ENCODE results near the gene GFOD2.
"Not testable (repeated sequence)": the region's sequence is repeated elsewhere in the genome, so short reads cannot be mapped to it uniquely, and the experiment has no call there.

Gene GFOD2

GRCh38 chr16:67703626-67704025 lies 15.5 kb downstream of the GFOD2 start:
- no peaks in the 10 kb centered on the region for H3K9me3 Mint-ChIP-seq
- H3K36me3 Mint-ChIP-seq (ENCODE audit: low read depth): peaks cover 3% of the 10 kb centered on the region
- no peaks in the 10 kb centered on the region for H3K27me3 Mint-ChIP-seq (ENCODE audit: low read depth)
- peaks cover 13% of the 10 kb centered on the region for H3K4me1 Mint-ChIP-seq (ENCODE audit: low read depth)
- peak overlapping the region; percentile 82 for H3K27ac Mint-ChIP-seq
- peak overlapping the region; percentile 6 for H3K4me3 Mint-ChIP-seq

GRCh38 chr16:67702130-67702529 lies 17.0 kb downstream of the GFOD2 start:
- no peaks in the 10 kb centered on the region for H3K9me3 Mint-ChIP-seq
- H3K27me3 Mint-ChIP-seq (ENCODE audit: low read depth): no peaks in the 10 kb centered on the region
- H3K4me1 Mint-ChIP-seq (ENCODE audit: low read depth): peaks cover 13% of the 10 kb centered on the region
- H3K36me3 Mint-ChIP-seq (ENCODE audit: low read depth): peaks cover 11% of the 10 kb centered on the region
- no peak overlapping the region for H3K4me3 Mint-ChIP-seq
- no peak overlapping the region for H3K27ac Mint-ChIP-seq

GRCh38 chr16:67701420-67701819 lies 17.7 kb downstream of the GFOD2 start:
- H3K4me1 Mint-ChIP-seq (ENCODE audit: low read depth): peaks cover 16% of the 10 kb centered on the region

GRCh38 chr16:67699265-67699664 lies 19.9 kb downstream of the GFOD2 start:
- Mint-ChIP-seq H3K27ac (no peak overlapping the region), H3K4me3 (no peak overlapping the region), H3K27me3 (ENCODE audit: low read depth) (no peaks in the 10 kb centered on the region), H3K4me1 (ENCODE audit: low read depth) (peaks cover 16% of the 10 kb centered on the region), H3K36me3 (ENCODE audit: low read depth) (peaks cover 9% of the 10 kb centered on the region), H3K9me3 (no peaks in the 10 kb centered on the region)

More at GRCh38 chr16:67701420-67701819, 17.7 kb downstream of the GFOD2 start:
- Mint-ChIP-seq H3K27ac (no peak overlapping the region), H3K36me3 (ENCODE audit: low read depth) (peaks cover 11% of the 10 kb centered on the region), H3K4me3 (no peak overlapping the region), H3K27me3 (ENCODE audit: low read depth) (no peaks in the 10 kb centered on the region), H3K9me3 (no peaks in the 10 kb centered on the region)

GRCh38 chr16:67697422-67698185 lies 21.5 kb downstream of the GFOD2 start:
- Mint-ChIP-seq H3K27me3 (ENCODE audit: low read depth) (no peaks in the 10 kb centered on the region), H3K4me1 (ENCODE audit: low read depth) (peaks cover 3% of the 10 kb centered on the region), H3K4me3 (no peak overlapping the region), H3K27ac (no peak overlapping the region), H3K9me3 (no peaks in the 10 kb centered on the region), H3K36me3 (ENCODE audit: low read depth) (peaks cover 9% of the 10 kb centered on the region)

GRCh38 chr16:67694611-67695010 lies 24.5 kb downstream of the GFOD2 start:
- Mint-ChIP-seq H3K4me3 (no peak overlapping the region), H3K9me3 (no peaks in the 10 kb centered on the region), H3K27ac (no peak overlapping the region)

GRCh38 chr16:67693517-67694285 lies 25.4 kb downstream of the GFOD2 start:
- H3K9me3 Mint-ChIP-seq; H3K27me3 Mint-ChIP-seq (ENCODE audit: low read depth); H3K4me1 Mint-ChIP-seq (ENCODE audit: low read depth); H3K4me3 Mint-ChIP-seq; H3K36me3 Mint-ChIP-seq (ENCODE audit: low read depth); H3K27ac Mint-ChIP-seq: not testable (repeated sequence)

More at GRCh38 chr16:67694611-67695010, 24.5 kb downstream of the GFOD2 start:
- Mint-ChIP-seq H3K36me3 (ENCODE audit: low read depth) (peaks cover 9% of the 10 kb centered on the region), H3K27me3 (ENCODE audit: low read depth) (no peaks in the 10 kb centered on the region), H3K4me1 (ENCODE audit: low read depth) (peaks cover 4% of the 10 kb centered on the region)

- no peak overlapping the region for H3K4me3 Mint-ChIP-seq
- H3K36me3 Mint-ChIP-seq (ENCODE audit: low read depth): peaks cover 5% of the 10 kb centered on the region
- H3K9me3 Mint-ChIP-seq: no peaks in the 10 kb centered on the region
- peak overlapping the region; percentile 29 for H3K27ac Mint-ChIP-seq
- H3K27me3 Mint-ChIP-seq (ENCODE audit: low read depth): no peaks in the 10 kb centered on the region
- peaks cover 7% of the 10 kb centered on the region for H3K4me1 Mint-ChIP-seq (ENCODE audit: low read depth)
Observed at GRCh38 chr16:67685388-67686112, 33.6 kb downstream of the GFOD2 start.

GRCh38 chr16:67683767-67684166 lies 35.3 kb downstream of the GFOD2 start:
- H3K9me3 Mint-ChIP-seq: no peaks in the 10 kb centered on the region
- no peaks in the 10 kb centered on the region for H3K27me3 Mint-ChIP-seq (ENCODE audit: low read depth)
- H3K27ac Mint-ChIP-seq: no peak overlapping the region
- peaks cover 5% of the 10 kb centered on the region for H3K36me3 Mint-ChIP-seq (ENCODE audit: low read depth)
- no peak overlapping the region for H3K4me3 Mint-ChIP-seq
- H3K4me1 Mint-ChIP-seq (ENCODE audit: low read depth): peaks cover 7% of the 10 kb centered on the region

GRCh38 chr16:67679935-67680897 lies 38.9 kb downstream of the GFOD2 start:
- no peak overlapping the region for H3K4me3 Mint-ChIP-seq
- H3K27ac Mint-ChIP-seq: no peak overlapping the region
- H3K36me3 Mint-ChIP-seq (ENCODE audit: low read depth): peaks cover 5% of the 10 kb centered on the region
- no peaks in the 10 kb centered on the region for H3K9me3 Mint-ChIP-seq
- peaks cover 3% of the 10 kb centered on the region for H3K4me1 Mint-ChIP-seq (ENCODE audit: low read depth)
- H3K27me3 Mint-ChIP-seq (ENCODE audit: low read depth): no peaks in the 10 kb centered on the region

- Mint-ChIP-seq H3K27ac (no peak overlapping the region), H3K9me3 (no peaks in the 10 kb centered on the region), H3K27me3 (ENCODE audit: low read depth) (no peaks in the 10 kb centered on the region), H3K4me1 (ENCODE audit: low read depth) (no peaks in the 10 kb centered on the region), H3K36me3 (ENCODE audit: low read depth) (peaks cover 2% of the 10 kb centered on the region), H3K4me3 (no peak overlapping the region)
Observed at GRCh38 chr16:67678354-67679023, 40.6 kb downstream of the GFOD2 start.

GRCh38 chr16:67677712-67678111 lies 41.4 kb downstream of the GFOD2 start:
- no peak overlapping the region for H3K4me3 Mint-ChIP-seq
- H3K27ac Mint-ChIP-seq: no peak overlapping the region
- no peaks in the 10 kb centered on the region for H3K27me3 Mint-ChIP-seq (ENCODE audit: low read depth)
- no peaks in the 10 kb centered on the region for H3K36me3 Mint-ChIP-seq (ENCODE audit: low read depth)
- H3K4me1 Mint-ChIP-seq (ENCODE audit: low read depth): peaks cover 1% of the 10 kb centered on the region
- H3K9me3 Mint-ChIP-seq: no peaks in the 10 kb centered on the region

- Mint-ChIP-seq H3K9me3 (no peaks in the 10 kb centered on the region), H3K4me1 (ENCODE audit: low read depth) (peaks cover 4% of the 10 kb centered on the region), H3K4me3 (no peak overlapping the region), H3K27ac (no peak overlapping the region), H3K36me3 (ENCODE audit: low read depth) (no peaks in the 10 kb centered on the region), H3K27me3 (ENCODE audit: low read depth) (no peaks in the 10 kb centered on the region)
Observed at GRCh38 chr16:67676939-67677338, 42.2 kb downstream of the GFOD2 start.
